ENCODE data around the gene BTBD9. TPM values are rescaled to one million over a fixed set of nuclear protein-coding genes. Genes with fewer than 3 reads are reported as not detected.

BTBD9 gene
- total RNA-seq, 1 experiment from 2014 or later: 4.3 TPM

GRCh38 chr6:38543022-38543421, 96.7 kb downstream of the BTBD9 start:
- no peaks in the 10 kb centered on the region for H4K20me1 ChIP-seq (ENCODE audit: low read length)
- no peaks in the 10 kb centered on the region for H3K9me2 ChIP-seq (replicated peaks; ENCODE audit: low read length)
- ATAC-seq: no peak
- no peak overlapping the region for H3K4me2 ChIP-seq (ENCODE audit: low read length)
- H3K79me2 ChIP-seq (ENCODE audit: low read length): no peaks in the 10 kb centered on the region
- H3K27ac ChIP-seq (ENCODE audit: low read length): no peak overlapping the region
- H3K4me1 ChIP-seq (ENCODE audit: insufficient read depth, low read length): no peaks in the 10 kb centered on the region
- no peak overlapping the region for H2AFZ ChIP-seq (ENCODE audit: low read length)
- intact Hi-C loops (cut with micrococcal nuclease): no loop called here
- no peaks in the 10 kb centered on the region for H3K27me3 ChIP-seq (ENCODE audit: low read length)
- BruUV-seq (replicated peaks): no TSS peak
- H3K9me3 ChIP-seq (ENCODE audit: low read length): no peaks in the 10 kb centered on the region
- TF ChIP-seq EZH2 (IDR thresholded peaks at IDR 0.05; ENCODE audit: low read length, unreplicated experiment): no peak
- TF ChIP-seq CTCF (conservative IDR thresholded peaks at IDR 0.05; ENCODE audit: low read depth, low read length): no peak
- TF ChIP-seq EZH2phosphoT487 (IDR thresholded peaks at IDR 0.05; ENCODE audit: borderline replicate concordance, low read length): no peak
- CTCF ChIA-PET: no interaction called here
- POLR2A ChIA-PET (ENCODE audit: unreplicated experiment): no interaction called here
- H3K4me3 ChIP-seq (ENCODE audit: low read length): no peak overlapping the region
- no peaks in the 10 kb centered on the region for H3F3A ChIP-seq (ENCODE audit: low read length, unreplicated experiment)
- no peaks in the 10 kb centered on the region for H3K36me3 ChIP-seq (ENCODE audit: low read depth, low read length)
- no peak overlapping the region for H3K9ac ChIP-seq (ENCODE audit: low read length)
- DNase-seq: no peak

GRCh38 chr6:38542031-38542430, 97.7 kb downstream of the BTBD9 start:
- no peak overlapping the region for H3K4me3 ChIP-seq (ENCODE audit: low read length)
- no peaks in the 10 kb centered on the region for H3K9me2 ChIP-seq (replicated peaks; ENCODE audit: low read length)
- ChIA-PET CTCF (no interaction called here), POLR2A (ENCODE audit: unreplicated experiment) (no interaction called here)
- intact Hi-C loops (cut with micrococcal nuclease): no loop called here
- BruUV-seq (replicated peaks): no TSS peak
- H3K4me2 ChIP-seq (ENCODE audit: low read length): no peak overlapping the region
- no peak overlapping the region for H2AFZ ChIP-seq (ENCODE audit: low read length)
- DNase-seq (peak; percentile 34), ATAC-seq (no peak)
- H3K79me2 ChIP-seq (ENCODE audit: low read length): no peaks in the 10 kb centered on the region
- no peaks in the 10 kb centered on the region for H3F3A ChIP-seq (ENCODE audit: low read length, unreplicated experiment)
- no peak overlapping the region for H3K9ac ChIP-seq (ENCODE audit: low read length)
- H3K4me1 ChIP-seq (ENCODE audit: insufficient read depth, low read length): no peaks in the 10 kb centered on the region
- no peaks in the 10 kb centered on the region for H3K9me3 ChIP-seq (ENCODE audit: low read length)
- TF ChIP-seq EZH2phosphoT487 (IDR thresholded peaks at IDR 0.05; ENCODE audit: borderline replicate concordance, low read length) (no peak), EZH2 (IDR thresholded peaks at IDR 0.05; ENCODE audit: low read length, unreplicated experiment) (no peak), CTCF (conservative IDR thresholded peaks at IDR 0.05; ENCODE audit: low read depth, low read length) (no peak)
- no peak overlapping the region for H3K27ac ChIP-seq (ENCODE audit: low read length)
- H3K27me3 ChIP-seq (ENCODE audit: low read length): no peaks in the 10 kb centered on the region
- H3K36me3 ChIP-seq (ENCODE audit: low read depth, low read length): no peaks in the 10 kb centered on the region
- H4K20me1 ChIP-seq (ENCODE audit: low read length): no peaks in the 10 kb centered on the region

GRCh38 chr6:38533064-38533463, 106.7 kb downstream of the BTBD9 start:
- Histone ChIP-seq H3K27ac (ENCODE audit: low read length) (no peak overlapping the region), H3F3A (ENCODE audit: low read length, unreplicated experiment) (no peaks in the 10 kb centered on the region), H3K4me2 (ENCODE audit: low read length) (no peak overlapping the region), H3K79me2 (ENCODE audit: low read length) (no peaks in the 10 kb centered on the region), H3K9me2 (replicated peaks; ENCODE audit: low read length) (no peaks in the 10 kb centered on the region), H3K4me3 (ENCODE audit: low read length) (no peak overlapping the region), H3K27me3 (ENCODE audit: low read length) (no peaks in the 10 kb centered on the region), H2AFZ (ENCODE audit: low read length) (no peak overlapping the region), H3K36me3 (ENCODE audit: low read depth, low read length) (no peaks in the 10 kb centered on the region), H3K9me3 (ENCODE audit: low read length) (no peaks in the 10 kb centered on the region), H3K9ac (ENCODE audit: low read length) (no peak overlapping the region), H4K20me1 (ENCODE audit: low read length) (no peaks in the 10 kb centered on the region), H3K4me1 (ENCODE audit: insufficient read depth, low read length) (no peaks in the 10 kb centered on the region)
- no peak for ATAC-seq
- no TSS peak for BruUV-seq (replicated peaks)
- CTCF ChIA-PET: no interaction called here
- POLR2A ChIA-PET (ENCODE audit: unreplicated experiment): no interaction called here
- intact Hi-C loops (cut with micrococcal nuclease): no loop called here
- TF ChIP-seq CTCF (conservative IDR thresholded peaks at IDR 0.05; ENCODE audit: low read depth, low read length): no peak
- no peak for DNase-seq

All from PC-3 (cell line).